Smooth muscle cell (in vitro differentiated cells): ENCODE measurements around the gene CDH13. TPM values are rescaled to one million over a fixed set of nuclear protein-coding genes. Genes with fewer than 3 reads are reported as not detected.

ENCODE experiments used
- DNase-seq: peaks from one replicate; lab custom pipeline; 2025; ENCODE audit not compliant: unreplicated experiment; lab: John Stamatoyannopoulos, UW
- H2AFZ ChIP-seq: fragments of 200-600 bp; sonication (generic); 2 replicates; pipeline ENCODE4 v1.6.0; 2016; ENCODE audit warnings: antibody characterized with exemption, low read depth, mild to moderate bottlenecking
- H3F3A ChIP-seq: fragments of 200-600 bp; sonication (generic); 2 replicates; pipeline ENCODE4 v1.6.0; 2017; ENCODE audit warnings: antibody characterized with exemption, low read depth
- H3K27ac ChIP-seq: fragments of 200-600 bp; sonication (generic); 2 replicates; pipeline ENCODE4 v1.5.1; 2016; ENCODE audit warnings: low read depth, mild to moderate bottlenecking
- H3K27me3 ChIP-seq: fragments of 200-600 bp; sonication (generic); 2 replicates; pipeline ENCODE4 v1.6.1; 2016; ENCODE audit warnings: low read depth, mild to moderate bottlenecking
- H3K36me3 ChIP-seq: fragments of 200-600 bp; sonication (generic); 2 replicates; pipeline ENCODE4 v1.5.1; 2016; ENCODE audit warnings: low read depth
- H3K4me1 ChIP-seq: fragments of 200-600 bp; sonication (generic); 2 replicates; pipeline ENCODE4 v1.5.1; 2016; ENCODE audit warnings: low read depth
- H3K4me2 ChIP-seq: fragments of 200-600 bp; sonication (generic); 2 replicates; pipeline ENCODE4 v1.6.0; 2016; ENCODE audit warnings: mild to moderate bottlenecking
- H3K4me3 ChIP-seq: fragments of 200-600 bp; sonication (generic); 2 replicates; pipeline ENCODE4 v1.5.1; 2016; ENCODE audit warnings: mild to moderate bottlenecking
- H3K79me2 ChIP-seq: fragments of 200-600 bp; sonication (generic); 2 replicates; pipeline ENCODE4 v1.6.0; 2016; ENCODE audit warnings: low read depth, mild to moderate bottlenecking
- H3K9ac ChIP-seq: fragments of 200-600 bp; sonication (generic); 2 replicates; pipeline ENCODE4 v1.6.0; 2016; ENCODE audit warnings: low read depth
- H3K9me3 ChIP-seq: fragments of 200-600 bp; sonication (generic); replicated peaks from 2 replicates; pipeline ENCODE4 v1.5.1; 2016; ENCODE audit warnings: low read depth
- H4K20me1 ChIP-seq: fragments of 200-600 bp; sonication (generic); 2 replicates; pipeline ENCODE4 v1.6.0; 2016; ENCODE audit warnings: low read depth
- WGBS: methylation state at CpG from one replicate; pipeline ENCODE4 v1.1.7; 2016; ENCODE audit warnings: low lambda C conversion rate; 5-methylcytosine and 5-hydroxymethylcytosine counted together
- polyA plus RNA-seq: library from polyadenylated mRNA; unstranded; fragments of >200 nt; fragmentation: Nextera tagmentation; extraction: Ambion mirVana; gene quantifications from 2 replicates; pipeline ENCODE4 v1.2.1, GENCODE V29; 2016
- total RNA-seq: library from RNA; depleted of rRNA; stranded (reverse); fragments of >200 nt; gene quantifications from 2 replicates; pipeline ENCODE4 v1.2.3, GENCODE V29; 2014
- TF ChIP-seq, protein P1 (sequence below): fragments of 200-600 bp; sonication (generic); IDR thresholded peaks from 2 replicates; pipeline ENCODE4 v1.5.1; 2017; ENCODE audit warnings: borderline replicate concordance, mild to moderate bottlenecking, antibody characterized with exemption; ENCODE audit not compliant: insufficient read depth, poor library complexity, severe bottlenecking

Gene CDH13
- total and polyA plus RNA-seq, 2 experiments from 2014 or later, result 12.1 to 32.2 TPM

GRCh38 chr16:83530293-83530692 is 903.5 kb downstream of the CDH13 start:
- no peak for DNase-seq
- no peaks in the 10 kb centered on the region for H3K27me3 ChIP-seq
- TF ChIP-seq, protein P1, sequence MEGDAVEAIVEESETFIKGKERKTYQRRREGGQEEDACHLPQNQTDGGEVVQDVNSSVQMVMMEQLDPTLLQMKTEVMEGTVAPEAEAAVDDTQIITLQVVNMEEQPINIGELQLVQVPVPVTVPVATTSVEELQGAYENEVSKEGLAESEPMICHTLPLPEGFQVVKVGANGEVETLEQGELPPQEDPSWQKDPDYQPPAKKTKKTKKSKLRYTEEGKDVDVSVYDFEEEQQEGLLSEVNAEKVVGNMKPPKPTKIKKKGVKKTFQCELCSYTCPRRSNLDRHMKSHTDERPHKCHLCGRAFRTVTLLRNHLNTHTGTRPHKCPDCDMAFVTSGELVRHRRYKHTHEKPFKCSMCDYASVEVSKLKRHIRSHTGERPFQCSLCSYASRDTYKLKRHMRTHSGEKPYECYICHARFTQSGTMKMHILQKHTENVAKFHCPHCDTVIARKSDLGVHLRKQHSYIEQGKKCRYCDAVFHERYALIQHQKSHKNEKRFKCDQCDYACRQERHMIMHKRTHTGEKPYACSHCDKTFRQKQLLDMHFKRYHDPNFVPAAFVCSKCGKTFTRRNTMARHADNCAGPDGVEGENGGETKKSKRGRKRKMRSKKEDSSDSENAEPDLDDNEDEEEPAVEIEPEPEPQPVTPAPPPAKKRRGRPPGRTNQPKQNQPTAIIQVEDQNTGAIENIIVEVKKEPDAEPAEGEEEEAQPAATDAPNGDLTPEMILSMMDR, result no peak
- no peaks in the 10 kb centered on the region for H3K36me3 ChIP-seq
- H3K4me2 ChIP-seq, result no peak overlapping the region
- WGBS, result 89% methylated on average over 3 of the region's 3 CpGs
- H3K4me1 ChIP-seq, result no peaks in the 10 kb centered on the region
- no peak overlapping the region for H3K27ac ChIP-seq
- H3K9me3 ChIP-seq, result no peaks in the 10 kb centered on the region
- H3K4me3 ChIP-seq, result no peak overlapping the region
- no peaks in the 10 kb centered on the region for H3K79me2 ChIP-seq
- no peaks in the 10 kb centered on the region for H3F3A ChIP-seq
- H4K20me1 ChIP-seq, result no peaks in the 10 kb centered on the region
- no peak overlapping the region for H3K9ac ChIP-seq
- no peak overlapping the region for H2AFZ ChIP-seq

GRCh38 chr16:83532634-83533033 is 905.9 kb downstream of the CDH13 start:
- Histone ChIP-seq H3K4me3 (no peak overlapping the region), H3K4me2 (no peak overlapping the region), H3K27ac (no peak overlapping the region), H3K36me3 (no peaks in the 10 kb centered on the region), H2AFZ (no peak overlapping the region), H3F3A (no peaks in the 10 kb centered on the region), H3K27me3 (no peaks in the 10 kb centered on the region), H3K9me3 (no peaks in the 10 kb centered on the region), H3K9ac (no peak overlapping the region), H3K79me2 (no peaks in the 10 kb centered on the region), H4K20me1 (no peaks in the 10 kb centered on the region), H3K4me1 (no peaks in the 10 kb centered on the region)
- TF ChIP-seq, protein P1, result no peak
- WGBS, result 91% methylated on average over 11 of the region's 12 CpGs
- no peak for DNase-seq

GRCh38 chr16:83533193-83533592 is 906.4 kb downstream of the CDH13 start:
- H3K9me3 ChIP-seq, result no peaks in the 10 kb centered on the region
- no peak overlapping the region for H3K9ac ChIP-seq
- H3K27ac ChIP-seq, result no peak overlapping the region
- H2AFZ ChIP-seq, result no peak overlapping the region
- TF ChIP-seq, protein P1, result no peak
- no peak overlapping the region for H3K4me3 ChIP-seq
- no peaks in the 10 kb centered on the region for H3K36me3 ChIP-seq
- H3K4me2 ChIP-seq, result no peak overlapping the region
- H3K79me2 ChIP-seq, result no peaks in the 10 kb centered on the region
- DNase-seq, result no peak
- no peaks in the 10 kb centered on the region for H3K4me1 ChIP-seq
- no peaks in the 10 kb centered on the region for H3F3A ChIP-seq
- no peaks in the 10 kb centered on the region for H4K20me1 ChIP-seq
- WGBS, result 81% methylated on average over 11 of the region's 11 CpGs
- no peaks in the 10 kb centered on the region for H3K27me3 ChIP-seq

DNA sequence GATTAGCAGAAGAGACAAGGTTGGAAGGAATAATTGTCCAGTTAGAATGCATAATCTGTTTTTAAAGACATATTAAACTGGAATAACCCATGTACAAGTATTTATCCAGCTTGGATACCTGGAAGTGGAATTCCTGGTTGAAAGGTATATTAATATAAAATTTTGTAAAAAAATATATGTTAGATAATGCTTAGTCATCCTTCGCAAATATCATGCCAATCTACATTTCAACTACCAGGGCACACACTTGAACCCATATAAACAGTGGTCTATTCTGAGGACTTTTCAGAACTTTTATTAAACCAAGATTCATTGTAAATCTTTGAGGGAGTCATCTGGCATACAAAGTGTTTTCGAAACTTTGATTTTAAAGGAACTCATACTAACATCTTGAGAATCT is 911.9 kb downstream of the CDH13 start:
- WGBS, result 100% methylated on average over 2 of the region's 2 CpGs

More for the DNA sequence above, 911.9 kb downstream of the CDH13 start:
- Histone ChIP-seq H3K27ac (no peak overlapping the region), H3K79me2 (no peaks in the 10 kb centered on the region), H3K36me3 (no peaks in the 10 kb centered on the region), H3K9ac (no peak overlapping the region), H3K4me2 (no peak overlapping the region), H2AFZ (no peak overlapping the region), H3K4me3 (no peak overlapping the region), H4K20me1 (no peaks in the 10 kb centered on the region), H3K4me1 (no peaks in the 10 kb centered on the region), H3K9me3 (no peaks in the 10 kb centered on the region), H3F3A (no peaks in the 10 kb centered on the region), H3K27me3 (no peaks in the 10 kb centered on the region)
- no peak for DNase-seq
- TF ChIP-seq, protein P1, result no peak
